Keratinocyte (primary cell): ENCODE results near the gene FBXO41. TPM values are rescaled to one million over a fixed set of nuclear protein-coding genes. Genes with fewer than 3 reads are reported as not detected.

Experiments used
- DNase-seq: peaks from one replicate; pipeline ENCODE4 v3.0.0-alpha.2; 2011; ENCODE audit warnings: low read depth, missing footprints, low spot score
- FAIRE-seq: peaks from 2 replicates; lab custom pipeline; 2011; peaks lifted over from hg19 to GRCh38; lab: Jason Lieb, UNC
- H2AFZ ChIP-seq: 2 replicates; pipeline ENCODE4 v1.6.0; 2012; ENCODE audit warnings: low read length, control low read depth, inconsistent platforms; ENCODE audit not compliant: control insufficient read depth
- H3K27ac ChIP-seq: 2 replicates; pipeline ENCODE4 v1.5.1; 2011; ENCODE audit warnings: low read length; ENCODE audit not compliant: control insufficient read depth, insufficient read depth
- H3K27me3 ChIP-seq: 3 replicates; pipeline ENCODE4 v1.6.0; 2011; ENCODE audit warnings: low read length; ENCODE audit not compliant: control insufficient read depth, insufficient read depth; ENCODE audit errors: extremely low read depth
- H3K36me3 ChIP-seq, 2 experiments: 2 replicates in 1 of 2; 3 replicates in 1 of 2; pipeline ENCODE4 v1.5.1; 2011; ENCODE audit warnings: low read length in 2 of 2, mild to moderate bottlenecking in 1 of 2; ENCODE audit not compliant: control insufficient read depth in 2 of 2, insufficient read depth in 2 of 2; ENCODE audit errors: extremely low read depth in 1 of 2
- H3K4me1 ChIP-seq: 3 replicates; pipeline ENCODE4 v1.5.1; 2011; ENCODE audit warnings: low read length; ENCODE audit not compliant: control insufficient read depth, insufficient read depth; ENCODE audit errors: extremely low read depth
- H3K4me2 ChIP-seq: 3 replicates; pipeline ENCODE4 v1.6.0; 2011; ENCODE audit warnings: low read depth, low read length; ENCODE audit not compliant: control insufficient read depth, insufficient read depth; ENCODE audit errors: extremely low read depth
- H3K4me3 ChIP-seq, 3 experiments: fragments of 200-600 bp in 1 of 3; sonication (generic) in 1 of 3; 2 replicates in 2 of 3; 3 replicates in 1 of 3; pipeline ENCODE4 v1.5.1; 2011 to 2016; ENCODE audit warnings: low read length in 3 of 3, mild to moderate bottlenecking in 3 of 3, control low read depth in 2 of 3, inconsistent platforms in 1 of 3, low read depth in 1 of 3, mixed read lengths in 1 of 3, mixed run types in 1 of 3, moderate library complexity in 1 of 3; ENCODE audit not compliant: control insufficient read depth in 2 of 3, insufficient read depth in 2 of 3; ENCODE audit errors: extremely low read depth in 1 of 3
- H3K79me2 ChIP-seq: 2 replicates; pipeline ENCODE4 v1.6.0; 2012; ENCODE audit warnings: low read length; ENCODE audit not compliant: control insufficient read depth, insufficient read depth
- H3K9ac ChIP-seq: 3 replicates; pipeline ENCODE4 v1.6.0; 2011; ENCODE audit warnings: low read length; ENCODE audit not compliant: control insufficient read depth, insufficient read depth; ENCODE audit errors: extremely low read depth
- H3K9me1 ChIP-seq: 3 replicates; pipeline ENCODE4 v1.6.0; 2011; ENCODE audit warnings: low read length; ENCODE audit not compliant: control insufficient read depth, insufficient read depth; ENCODE audit errors: extremely low read depth
- H3K9me3 ChIP-seq: 2 replicates; pipeline ENCODE4 v1.5.1; 2012; ENCODE audit warnings: low read depth, low read length; ENCODE audit not compliant: control insufficient read depth
- H4K20me1 ChIP-seq: 3 replicates; pipeline ENCODE4 v1.6.0; 2011; ENCODE audit warnings: low read length; ENCODE audit not compliant: control insufficient read depth, insufficient read depth; ENCODE audit errors: extremely low read depth
- CTCF ChIP-seq, 3 experiments: IDR thresholded peaks in 1 of 3; conservative IDR thresholded peaks in 1 of 3; optimal IDR thresholded peaks in 1 of 3; 2 replicates in 2 of 3; 3 replicates in 1 of 3; pipeline versions ENCODE3 to v1.5.1; 2011; ENCODE audit warnings: low read length in 3 of 3, mild to moderate bottlenecking in 3 of 3, moderate library complexity in 2 of 3, control low read depth in 1 of 3, inconsistent platforms in 1 of 3; ENCODE audit not compliant: insufficient read depth in 2 of 3; ENCODE audit errors: extremely low read depth in 1 of 3
- EZH2 ChIP-seq: IDR thresholded peaks from one replicate; pipeline ENCODE4 v1.6.1; 2012; ENCODE audit warnings: inconsistent platforms, mild to moderate bottlenecking, low read length, moderate library complexity
- dilution Hi-C: fragments of 300-500 bp; cut with MboI; formaldehyde crosslinking; loops from one replicate; pipeline ENCODE4 v1.7.0; 2020; ENCODE audit warnings: low sequenced_read_pairs; ENCODE audit not compliant: extremely low pct_ligation_motif_present
- polyA plus RNA-seq, 5 experiments: library from polyadenylated mRNA; depleted of rRNA in 3 of 5; stranded (reverse) in 3 of 5; stranded (forward) in 1 of 5; unstranded in 1 of 5; fragments of >200 nt; gene quantifications; 1 replicate in 1 of 5; 2 replicates in 3 of 5; 3 replicates in 1 of 5; pipeline versions ENCODE4 v1.2.1 to v1.2.3, GENCODE V29; 2011 to 2012; ENCODE audit warnings: missing spikeins in 2 of 5, low read depth in 1 of 5, low replicate concordance in 1 of 5

The FBXO41 gene
- polyA plus RNA-seq, 1 donor (not counting 4 experiments of a cell fraction or from before 2014, with no cell fraction given): 4.1 TPM

- Histone ChIP-seq H3K79me2 (no peaks in the 10 kb centered on the region), H3K9me1 (no peaks in the 10 kb centered on the region), H2AFZ (peak overlapping the region; percentile 38), H3K4me3 (peak overlapping the region; percentile 27 to 54 (median 32)), H3K27ac (no peak overlapping the region), H3K4me1 (peaks cover 7% of the 10 kb centered on the region), H3K9ac (no peak overlapping the region), H3K4me2 (peak overlapping the region; percentile 80), H4K20me1 (no peaks in the 10 kb centered on the region), H3K36me3 (no peaks in the 10 kb centered on the region), H3K9me3 (no peaks in the 10 kb centered on the region), H3K27me3 (no peaks in the 10 kb centered on the region)
- DNase-seq (no peak), FAIRE-seq (no peak)
- dilution Hi-C loops: no loop called here
- TF ChIP-seq CTCF (optimal IDR thresholded peaks at IDR 0.05 in 1 of 3, IDR thresholded peaks at IDR 0.05 in 1 of 3, conservative IDR thresholded peaks at IDR 0.05 in 1 of 3; ENCODE audit: extremely low read depth in 1 of 3, insufficient read depth in 2 of 3, low read length in 3 of 3) (peak; percentile 11 to 48 (median 47)), EZH2 (no peak)
Measured at GRCh38 chr2:73268830-73269685, 15.2 kb downstream of the FBXO41 start.

GRCh38 chr2:73268366-73268829 lies 15.9 kb downstream of the FBXO41 start:
- Histone ChIP-seq H4K20me1 (no peaks in the 10 kb centered on the region), H3K4me2 (peak overlapping the region; percentile 80), H3K27me3 (no peaks in the 10 kb centered on the region), H3K4me1 (peaks cover 7% of the 10 kb centered on the region), H3K9me3 (no peaks in the 10 kb centered on the region), H3K27ac (no peak overlapping the region), H3K9ac (no peak overlapping the region), H3K36me3 (peaks cover 0 to 2% of the 10 kb centered on the region in 2 experiments), H3K4me3 (peak overlapping the region; percentile 21 to 26 (median 23)), H3K79me2 (no peaks in the 10 kb centered on the region), H2AFZ (peak overlapping the region; percentile 3), H3K9me1 (no peaks in the 10 kb centered on the region)
- no peak for TF ChIP-seq EZH2
- TF ChIP-seq CTCF (optimal IDR thresholded peaks at IDR 0.05 in 1 of 3, IDR thresholded peaks at IDR 0.05 in 1 of 3, conservative IDR thresholded peaks at IDR 0.05 in 1 of 3; ENCODE audit: extremely low read depth in 1 of 3, insufficient read depth in 2 of 3, low read length in 3 of 3): no peak
- dilution Hi-C loops: no loop called here
- no peak for DNase-seq
- FAIRE-seq: no peak
